HCT116 (cell line): ENCODE data around the gene LRRTM4. TPM values are rescaled to one million over a fixed set of nuclear protein-coding genes. Genes with fewer than 3 reads are reported as not detected.

Experiments used
- ATAC-seq: fragments of 200-7000 bp; cut with Tn5 transposase; 2 replicates; pipeline ENCODE4 v1.9.1; 2020; ENCODE audit warnings: mild to moderate bottlenecking, moderate library complexity
- BruUV-seq: library from RNA; stranded (reverse); fragments of 400-500 nt; replicated peaks from 2 replicates; lab custom pipeline; 2021; lab: Mats Ljungman, UMichigan
- CTCF ChIA-PET: fragments of 300-600 bp; sonication (Branson Sonifier 250); formaldehyde crosslinking; loops from one replicate; lab custom pipeline; 2021; ENCODE audit warnings: antibody characterized with exemption; lab: Charles Lee
- POLR2A ChIA-PET: fragments of 300-600, 350-600 bp; sonication (Branson Sonifier 250); formaldehyde crosslinking; loops from one replicate; lab custom pipeline; 2021; ENCODE audit warnings: antibody characterized with exemption; lab: Charles Lee
- RAD21 ChIA-PET, 2 experiments: fragments of 300-600 bp; sonication (Branson Sonifier 250); formaldehyde crosslinking; loops; one replicate each; lab custom pipeline; 2023; ENCODE audit warnings: low total read pairs in 2 of 2; ENCODE audit not compliant: uncharacterized antibody in 2 of 2, unreplicated experiment in 2 of 2, low non-redundant PET in 1 of 2; lab: Charles Lee
- DNase-seq: peaks from one replicate; pipeline ENCODE4 v3.0.0-alpha.2; 2010; ENCODE audit warnings: low read depth, low spot score
- H2AFZ ChIP-seq: fragments of 200-600 bp; shearing (Covaris generic), sonication (generic); 2 replicates; pipeline ENCODE4 v1.6.1; 2017; ENCODE audit warnings: low read depth, mixed run types, mixed read lengths, antibody characterized with exemption, low read length; ENCODE audit not compliant: poor library complexity, severe bottlenecking
- H3K27ac ChIP-seq: 2 replicates; pipeline ENCODE4 v1.5.1; 2012; ENCODE audit warnings: low read depth, low read length
- H3K27me3 ChIP-seq: fragments of 200-600 bp; sonication (generic); 2 replicates; pipeline ENCODE4 v1.6.1; 2016; ENCODE audit warnings: mixed run types, low read length, mixed read lengths; ENCODE audit not compliant: insufficient read depth
- H3K36me3 ChIP-seq, 2 experiments: fragments of 200-500 bp in 1 of 2; fragments of 200-600 bp in 1 of 2; sonication (Bioruptor generic) in 1 of 2; sonication (generic) in 1 of 2; 2 replicates each; pipeline versions ENCODE4 v1.5.1 to v1.6.1; 2014 to 2016; ENCODE audit warnings: low read length in 2 of 2, inconsistent platforms in 1 of 2, mixed read lengths in 1 of 2, mixed run types in 1 of 2; ENCODE audit not compliant: insufficient read depth in 2 of 2, control insufficient read depth in 1 of 2
- H3K4me1 ChIP-seq, 2 experiments: fragments of 200-600 bp in 1 of 2; sonication (generic) in 1 of 2; 2 replicates each; pipeline versions ENCODE4 v1.5.1 to v1.6.1; 2012 to 2017; ENCODE audit warnings: low read length in 2 of 2, inconsistent platforms in 1 of 2, mild to moderate bottlenecking in 1 of 2, mixed read lengths in 1 of 2, mixed run types in 1 of 2, moderate library complexity in 1 of 2; ENCODE audit not compliant: insufficient read depth in 2 of 2, control insufficient read depth in 1 of 2
- H3K4me2 ChIP-seq: fragments of 200-600 bp; sonication (generic); 2 replicates; pipeline ENCODE4 v1.6.1; 2017; ENCODE audit warnings: mixed run types, low read length, mixed read lengths
- H3K4me3 ChIP-seq, 2 experiments: fragments of 200-600 bp in 1 of 2; sonication (generic) in 1 of 2; replicated peaks in 1 of 2; 2 replicates each; pipeline ENCODE4 v1.5.1; 2011 to 2016; ENCODE audit warnings: low read length in 2 of 2, control low read depth in 1 of 2, low read depth in 1 of 2, mild to moderate bottlenecking in 1 of 2, mixed read lengths in 1 of 2, mixed run types in 1 of 2
- H3K79me2 ChIP-seq: fragments of 200-600 bp; sonication (generic); 2 replicates; pipeline ENCODE4 v1.6.1; 2017; ENCODE audit warnings: mild to moderate bottlenecking, mixed run types, low read length, moderate library complexity, mixed read lengths; ENCODE audit not compliant: insufficient read depth
- H3K9ac ChIP-seq: fragments of 200-600 bp; sonication (generic); 2 replicates; pipeline ENCODE4 v1.6.1; 2016; ENCODE audit warnings: low read length, mixed read lengths
- H3K9me2 ChIP-seq: fragments of 200-600 bp; sonication (generic), shearing (Covaris generic); 2 replicates; pipeline ENCODE4 v1.6.1; 2017; ENCODE audit warnings: mixed run types, mild to moderate bottlenecking, moderate library complexity; ENCODE audit not compliant: insufficient read depth
- H3K9me3 ChIP-seq, 2 experiments: fragments of 200-500 bp in 1 of 2; fragments of 200-600 bp in 1 of 2; sonication (Bioruptor generic) in 1 of 2; sonication (generic) in 1 of 2; 2 replicates each; pipeline ENCODE4 v1.6.1; 2014 to 2017; ENCODE audit warnings: low read length in 2 of 2, mixed read lengths in 2 of 2, inconsistent platforms in 1 of 2, low read depth in 1 of 2, mild to moderate bottlenecking in 1 of 2, mixed run types in 1 of 2, moderate library complexity in 1 of 2; ENCODE audit not compliant: control insufficient read depth in 1 of 2, insufficient read depth in 1 of 2
- H4K20me1 ChIP-seq: fragments of 200-600 bp; sonication (generic), shearing (Covaris generic); 2 replicates; pipeline ENCODE4 v1.6.1; 2017; ENCODE audit warnings: mixed run types, mild to moderate bottlenecking, moderate library complexity; ENCODE audit not compliant: insufficient read depth
- EZH2phosphoT487 ChIP-seq: fragments of 200-600 bp; IDR thresholded peaks from 2 replicates; pipeline ENCODE4 v1.6.1; 2018; ENCODE audit warnings: antibody characterized with exemption, borderline replicate concordance
- TCF7L2 ChIP-seq: IDR thresholded peaks from 2 replicates; pipeline ENCODE4 v1.7.0; 2011; ENCODE audit warnings: borderline replicate concordance, inconsistent platforms; ENCODE audit not compliant: insufficient read depth, insufficient read length; ENCODE audit errors: extremely low read depth
- intact Hi-C: fragments of 100-400 bp; cut with micrococcal nuclease; formaldehyde crosslinking; loops from 2 replicates; pipeline ENCODE4 v1.10.0; 2022
- total RNA-seq: library from RNA; stranded (reverse); gene quantifications from one replicate; pipeline ENCODE4 v1.2.1, GENCODE V29; 2021; ENCODE audit not compliant: unreplicated experiment
- TF ChIP-seq, protein P1 (sequence below), 3 experiments: fragments of 200-600 bp in 1 of 3; sonication (generic) in 1 of 3; IDR thresholded peaks in 2 of 3; conservative IDR thresholded peaks in 1 of 3; 2 replicates each; pipeline ENCODE4 v1.5.1; 2012 to 2017; ENCODE audit warnings: low read depth in 2 of 3, low read length in 2 of 3, antibody characterized with exemption in 1 of 3, borderline replicate concordance in 1 of 3, control low read depth in 1 of 3, mild to moderate bottlenecking in 1 of 3, mixed read lengths in 1 of 3, mixed run types in 1 of 3, moderate library complexity in 1 of 3; ENCODE audit not compliant: insufficient read depth in 1 of 3
- TF ChIP-seq, protein P2 (sequence below): IDR thresholded peaks from 2 replicates; pipeline ENCODE4 v1.6.1; 2011; ENCODE audit warnings: mild to moderate bottlenecking, low read length, moderate library complexity; ENCODE audit not compliant: insufficient replicate concordance; ENCODE audit errors: extremely low read depth

LRRTM4 gene
- total RNA-seq, 1 experiment from 2014 or later: 0.25 TPM

DNA sequence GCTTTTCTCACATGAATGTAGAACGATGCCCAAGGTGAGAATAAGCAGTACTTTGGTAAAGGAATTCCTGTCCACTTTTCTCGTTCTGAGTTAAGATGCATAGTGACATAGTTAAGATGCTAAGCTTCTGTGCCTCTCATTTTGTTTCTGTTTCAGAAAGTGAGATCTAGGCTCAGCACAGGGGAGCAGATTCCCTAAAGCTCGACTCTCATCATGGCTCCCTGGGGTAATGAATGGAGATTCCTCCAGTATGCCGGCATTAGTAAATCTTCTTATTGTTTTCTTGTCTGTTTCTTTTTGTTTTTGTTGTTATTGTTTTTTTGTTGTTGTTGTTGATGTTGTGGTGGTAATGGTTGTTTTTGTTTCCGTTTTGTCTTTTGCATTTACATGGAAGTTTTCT, 225.4 kb downstream of the LRRTM4 start:
- no peak for ATAC-seq
- no peaks in the 10 kb centered on the region for H3K27me3 ChIP-seq
- intact Hi-C loops: no loop called here
- no peak overlapping the region for H3K9ac ChIP-seq
- no peaks in the 10 kb centered on the region for H3K79me2 ChIP-seq
- TF ChIP-seq TCF7L2: no peak
- TF ChIP-seq, protein P1, sequence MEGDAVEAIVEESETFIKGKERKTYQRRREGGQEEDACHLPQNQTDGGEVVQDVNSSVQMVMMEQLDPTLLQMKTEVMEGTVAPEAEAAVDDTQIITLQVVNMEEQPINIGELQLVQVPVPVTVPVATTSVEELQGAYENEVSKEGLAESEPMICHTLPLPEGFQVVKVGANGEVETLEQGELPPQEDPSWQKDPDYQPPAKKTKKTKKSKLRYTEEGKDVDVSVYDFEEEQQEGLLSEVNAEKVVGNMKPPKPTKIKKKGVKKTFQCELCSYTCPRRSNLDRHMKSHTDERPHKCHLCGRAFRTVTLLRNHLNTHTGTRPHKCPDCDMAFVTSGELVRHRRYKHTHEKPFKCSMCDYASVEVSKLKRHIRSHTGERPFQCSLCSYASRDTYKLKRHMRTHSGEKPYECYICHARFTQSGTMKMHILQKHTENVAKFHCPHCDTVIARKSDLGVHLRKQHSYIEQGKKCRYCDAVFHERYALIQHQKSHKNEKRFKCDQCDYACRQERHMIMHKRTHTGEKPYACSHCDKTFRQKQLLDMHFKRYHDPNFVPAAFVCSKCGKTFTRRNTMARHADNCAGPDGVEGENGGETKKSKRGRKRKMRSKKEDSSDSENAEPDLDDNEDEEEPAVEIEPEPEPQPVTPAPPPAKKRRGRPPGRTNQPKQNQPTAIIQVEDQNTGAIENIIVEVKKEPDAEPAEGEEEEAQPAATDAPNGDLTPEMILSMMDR (IDR thresholded peaks at IDR 0.05 in 2 of 3, conservative IDR thresholded peaks at IDR 0.05 in 1 of 3; ENCODE audit: borderline replicate concordance in 1 of 3, insufficient read depth in 1 of 3, low read depth in 2 of 3, low read length in 2 of 3): no peak
- TF ChIP-seq EZH2phosphoT487: no peak
- TF ChIP-seq, protein P2, sequence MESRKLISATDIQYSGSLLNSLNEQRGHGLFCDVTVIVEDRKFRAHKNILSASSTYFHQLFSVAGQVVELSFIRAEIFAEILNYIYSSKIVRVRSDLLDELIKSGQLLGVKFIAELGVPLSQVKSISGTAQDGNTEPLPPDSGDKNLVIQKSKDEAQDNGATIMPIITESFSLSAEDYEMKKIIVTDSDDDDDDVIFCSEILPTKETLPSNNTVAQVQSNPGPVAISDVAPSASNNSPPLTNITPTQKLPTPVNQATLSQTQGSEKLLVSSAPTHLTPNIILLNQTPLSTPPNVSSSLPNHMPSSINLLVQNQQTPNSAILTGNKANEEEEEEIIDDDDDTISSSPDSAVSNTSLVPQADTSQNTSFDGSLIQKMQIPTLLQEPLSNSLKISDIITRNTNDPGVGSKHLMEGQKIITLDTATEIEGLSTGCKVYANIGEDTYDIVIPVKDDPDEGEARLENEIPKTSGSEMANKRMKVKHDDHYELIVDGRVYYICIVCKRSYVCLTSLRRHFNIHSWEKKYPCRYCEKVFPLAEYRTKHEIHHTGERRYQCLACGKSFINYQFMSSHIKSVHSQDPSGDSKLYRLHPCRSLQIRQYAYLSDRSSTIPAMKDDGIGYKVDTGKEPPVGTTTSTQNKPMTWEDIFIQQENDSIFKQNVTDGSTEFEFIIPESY: no peak
- POLR2A ChIA-PET: no interaction called here
- H3K4me3 ChIP-seq: no peak overlapping the region
- no peak overlapping the region for H3K27ac ChIP-seq
- H3K9me3 ChIP-seq: peaks cover 3 to 6% of the 10 kb centered on the region in 2 experiments; a peak in 2 of 4 replicates
- DNase-seq: no peak
- H3K9me2 ChIP-seq: no peaks in the 10 kb centered on the region
- no peaks in the 10 kb centered on the region for H4K20me1 ChIP-seq
- H3K36me3 ChIP-seq: no peaks in the 10 kb centered on the region
- CTCF ChIA-PET: no interaction called here
- no peaks in the 10 kb centered on the region for H3K4me1 ChIP-seq
- RAD21 ChIA-PET: no interaction called here
- BruUV-seq: no TSS peak
- H3K4me2 ChIP-seq: no peak overlapping the region
- H2AFZ ChIP-seq: no peak overlapping the region
